Placental pericyte (primary cell): Measurements from ENCODE around the gene ERC1. TPM values are rescaled to one million over a fixed set of nuclear protein-coding genes. Genes with fewer than 3 reads are reported as not detected.

Experiments used
- total RNA-seq: library from RNA; depleted of rRNA; stranded (reverse); fragments of >200 nt; gene quantifications from 2 replicates; pipeline ENCODE4 v1.2.3, GENCODE V29; 2012

The ERC1 gene
- 33.2 and 51.9 TPM in 2 replicates for total RNA-seq

GRCh38 chr12:990661-991349, at the start of gene ERC1:
ERC1 (plus strand) TSS chr12:991223; CDS start chr12:1027904, 36,681 bp downstream.

GRCh38 chr12:949453-950191, 41.4 kb upstream of the ERC1 start, which contains the start of gene RAD52:
RAD52 (minus strand) TSS chr12:949694; CDS start chr12:933058, 16,636 bp downstream.

Other genes with a start within 250 kb of the ERC1 start
- gene WNK1, start 238.6 kb upstream of the ERC1 start, total RNA-seq, result 70.2 and 108 TPM in 2 replicates
- 9.0 and 10.7 TPM in 2 replicates for gene RAD52, start 41.5 kb upstream of the ERC1 start, total RNA-seq